ENCODE data around the gene NUTF2.

- TF ChIP-seq CTCF (IDR thresholded peaks at IDR 0.05; ENCODE audit: low read depth, low read length, poor library complexity, severe bottlenecking), result no peak
- TF ChIP-seq EZH2phosphoT487 (IDR thresholded peaks at IDR 0.05; ENCODE audit: borderline replicate concordance, low read length), result no peak
Observed at GRCh38 chr16:67915831-67916723, 69.3 kb downstream of the NUTF2 start.
